H1 (cell line): ENCODE data around the gene SLC25A21. TPM values are rescaled to one million over a fixed set of nuclear protein-coding genes. Genes with fewer than 3 reads are reported as not detected.

ENCODE experiments used
- CTCF ChIA-PET: fragments of 300-600 bp; sonication (Branson Sonifier 250); formaldehyde crosslinking; loops from one replicate; lab custom pipeline; 2021; ENCODE audit not compliant: partially characterized antibody; lab: Charles Lee
- POLR2A ChIA-PET: fragments of 300-600 bp; sonication (Branson Sonifier 250); formaldehyde crosslinking; loops from one replicate; lab custom pipeline; 2021; ENCODE audit warnings: inconsistent platforms; ENCODE audit not compliant: partially characterized antibody; lab: Charles Lee
- DNase-seq, 2 experiments: peaks; one replicate each; pipeline versions ENCODE4 v3.0.0 to v3.0.0-alpha.2; 2010 to 2022; ENCODE audit warnings: low spot score in 2 of 2, low read depth in 1 of 2, mixed read lengths in 1 of 2
- FAIRE-seq: peaks from 2 replicates; lab custom pipeline; 2011; peaks lifted over from hg19 to GRCh38; lab: Jason Lieb, UNC
- H2AFZ ChIP-seq: 2 replicates; pipeline ENCODE4 v1.8.1; 2012; ENCODE audit warnings: low read length, inconsistent platforms
- H2AK5ac ChIP-seq: 2 replicates; pipeline ENCODE4 v1.6.1; 2013; ENCODE audit warnings: low read depth, low read length
- H2BK120ac ChIP-seq: replicated peaks from 2 replicates; pipeline ENCODE3; 2013; ENCODE audit warnings: low read depth, low read length, inconsistent platforms
- H2BK12ac ChIP-seq: 2 replicates; pipeline ENCODE4 v1.6.1; 2013; ENCODE audit warnings: low read depth, low read length
- H2BK15ac ChIP-seq: 2 replicates; pipeline ENCODE4 v1.6.1; 2013; ENCODE audit warnings: low read length
- H2BK20ac ChIP-seq: 2 replicates; pipeline ENCODE4 v1.6.1; 2013; ENCODE audit warnings: low read length
- H2BK5ac ChIP-seq: 2 replicates; pipeline ENCODE4 v1.6.1; 2013; ENCODE audit warnings: low read depth, low read length
- H3K14ac ChIP-seq: 2 replicates; pipeline ENCODE4 v1.6.1; 2013; ENCODE audit warnings: inconsistent platforms; ENCODE audit not compliant: insufficient read length
- H3K18ac ChIP-seq: 2 replicates; pipeline ENCODE4 v1.6.1; 2013; ENCODE audit warnings: low read length; ENCODE audit errors: extremely low read depth
- H3K23ac ChIP-seq: 2 replicates; pipeline ENCODE4 v1.6.1; 2013; ENCODE audit warnings: inconsistent platforms; ENCODE audit not compliant: insufficient read length
- H3K23me2 ChIP-seq: 2 replicates; pipeline ENCODE4 v1.6.1; 2013; ENCODE audit warnings: low read depth, low read length
- H3K27ac ChIP-seq: 2 replicates; pipeline ENCODE4 v1.6.1; 2011; ENCODE audit warnings: low read depth, low read length, inconsistent platforms
- H3K27me3 ChIP-seq, 4 experiments: replicated peaks in 1 of 4; 1 replicate in 1 of 4; 2 replicates in 3 of 4; pipeline versions ENCODE4 v1.6.1 to v1.8.1; 2011 to 2013; ENCODE audit warnings: low read length in 3 of 4, mild to moderate bottlenecking in 3 of 4, inconsistent platforms in 2 of 4, mixed read lengths in 2 of 4, moderate library complexity in 1 of 4; ENCODE audit not compliant: control insufficient read depth in 3 of 4, insufficient read depth in 3 of 4; ENCODE audit errors: extremely low read depth in 1 of 4
- H3K36me3 ChIP-seq, 4 experiments: 2 replicates each; pipeline versions ENCODE4 v1.6.1 to v1.8.1; 2011 to 2013; ENCODE audit warnings: mild to moderate bottlenecking in 4 of 4, low read length in 3 of 4, moderate library complexity in 2 of 4, control low read depth in 1 of 4, inconsistent platforms in 1 of 4; ENCODE audit not compliant: insufficient read depth in 4 of 4, control insufficient read depth in 2 of 4
- H3K4ac ChIP-seq: replicated peaks from 2 replicates; pipeline ENCODE3; 2013; ENCODE audit warnings: low read length, low read depth, mixed read lengths, inconsistent platforms; ENCODE audit not compliant: insufficient read length
- H3K4me1 ChIP-seq, 4 experiments: replicated peaks in 1 of 4; 1 replicate in 1 of 4; 2 replicates in 3 of 4; pipeline versions ENCODE4 v1.6.1 to v1.8.1; 2011 to 2013; ENCODE audit warnings: low read length in 3 of 4, inconsistent platforms in 2 of 4, mixed read lengths in 1 of 4; ENCODE audit not compliant: insufficient read depth in 4 of 4, control insufficient read depth in 3 of 4
- H3K4me2 ChIP-seq, 2 experiments: 2 replicates each; pipeline versions ENCODE4 v1.6.1 to v1.8.1; 2011 to 2013; ENCODE audit warnings: low read depth in 2 of 2, low read length in 2 of 2, control low read depth in 1 of 2, inconsistent platforms in 1 of 2, mild to moderate bottlenecking in 1 of 2; ENCODE audit not compliant: insufficient read depth in 1 of 2
- H3K4me3 ChIP-seq, 4 experiments: fragments of 200-600, 300-600 bp in 1 of 4; sonication (generic), shearing (Covaris generic), sonication (Bioruptor Twin) in 1 of 4; 2 replicates each; pipeline versions ENCODE4 v1.5.1 to v1.8.1; 2011 to 2016; ENCODE audit warnings: low read length in 4 of 4, low read depth in 3 of 4, control low read depth in 2 of 4, inconsistent platforms in 2 of 4, mild to moderate bottlenecking in 2 of 4, mixed read lengths in 1 of 4, moderate library complexity in 1 of 4; ENCODE audit not compliant: insufficient read depth in 2 of 4; ENCODE audit errors: extremely low read depth in 1 of 4
- H3K56ac ChIP-seq: replicated peaks from 2 replicates; pipeline ENCODE3; 2013; ENCODE audit warnings: low read depth, mild to moderate bottlenecking, mixed read lengths, low read length, inconsistent platforms; ENCODE audit not compliant: insufficient read length
- H3K79me1 ChIP-seq: 2 replicates; pipeline ENCODE4 v1.6.1; 2013; ENCODE audit warnings: low read depth, low read length, control low read depth
- H3K79me2 ChIP-seq, 2 experiments: 2 replicates each; pipeline versions ENCODE4 v1.6.1 to v1.8.1; 2012 to 2013; ENCODE audit warnings: low read length in 2 of 2, mild to moderate bottlenecking in 2 of 2, inconsistent platforms in 1 of 2; ENCODE audit not compliant: insufficient read depth in 2 of 2, control insufficient read depth in 1 of 2
- H3K9ac ChIP-seq, 4 experiments: replicated peaks in 1 of 4; 1 replicate in 1 of 4; 2 replicates in 3 of 4; pipeline versions ENCODE4 v1.6.1 to v1.8.1; 2011 to 2013; ENCODE audit warnings: low read depth in 3 of 4, low read length in 3 of 4, control low read depth in 2 of 4, mild to moderate bottlenecking in 2 of 4, moderate library complexity in 2 of 4, inconsistent platforms in 1 of 4; ENCODE audit errors: extremely low read depth in 1 of 4
- H3K9me3 ChIP-seq, 2 experiments: 2 replicates each; pipeline versions ENCODE4 v1.6.1 to v1.8.1; 2012 to 2013; ENCODE audit warnings: mild to moderate bottlenecking in 2 of 2, moderate library complexity in 2 of 2, control low read depth in 1 of 2, inconsistent platforms in 1 of 2, low read depth in 1 of 2, low read length in 1 of 2, mixed read lengths in 1 of 2; ENCODE audit not compliant: insufficient read depth in 2 of 2
- H4K20me1 ChIP-seq, 2 experiments: replicated peaks in 1 of 2; 2 replicates each; pipeline versions ENCODE3 to v1.8.1; 2011 to 2013; ENCODE audit warnings: inconsistent platforms in 2 of 2, low read length in 2 of 2, mild to moderate bottlenecking in 1 of 2; ENCODE audit not compliant: insufficient read depth in 2 of 2, control insufficient read depth in 1 of 2
- H4K5ac ChIP-seq: 2 replicates; pipeline ENCODE4 v1.6.1; 2013; ENCODE audit warnings: low read length, low read depth, mixed read lengths, inconsistent platforms; ENCODE audit not compliant: insufficient read length
- H4K8ac ChIP-seq: 2 replicates; pipeline ENCODE4 v1.8.0; 2013; ENCODE audit warnings: mild to moderate bottlenecking, moderate library complexity, low read length, inconsistent platforms; ENCODE audit not compliant: insufficient read depth; ENCODE audit errors: extremely low read depth
- H4K91ac ChIP-seq: replicated peaks from 2 replicates; pipeline ENCODE3; 2013; ENCODE audit warnings: low read length, mixed read lengths, inconsistent platforms; ENCODE audit not compliant: insufficient read length
- KDM1A ChIP-seq: fragments of 200-600, 300-600 bp; sonication (generic); IDR thresholded peaks from 2 replicates; pipeline ENCODE4 v1.7.1; 2016; ENCODE audit warnings: mild to moderate bottlenecking, low read length, borderline replicate concordance
- KDM4A ChIP-seq: IDR thresholded peaks from one replicate; pipeline ENCODE4 v1.7.1; 2012; ENCODE audit warnings: low read depth, mild to moderate bottlenecking, moderate library complexity, low read length, inconsistent platforms; ENCODE audit not compliant: severe bottlenecking
- POU5F1 ChIP-seq: IDR thresholded peaks from 2 replicates; pipeline ENCODE4 v1.6.1; 2011; ENCODE audit warnings: low read depth, mild to moderate bottlenecking, low read length, moderate library complexity
- SIX5 ChIP-seq: IDR thresholded peaks from 2 replicates; pipeline ENCODE4 v1.6.1; 2011; ENCODE audit warnings: mild to moderate bottlenecking, low read depth, low read length
- TCF12 ChIP-seq: IDR thresholded peaks from 2 replicates; pipeline ENCODE4 v1.6.1; 2011; ENCODE audit warnings: low read depth, mild to moderate bottlenecking, low read length
- WGBS, 2 experiments: shearing (Covaris generic) in 1 of 2; methylation state at CpG; one replicate each; pipeline versions ENCODE4 v1.1.6 to v1.1.7; 2013 to 2015; ENCODE audit warnings: low lambda C conversion rate in 2 of 2, mixed read lengths in 2 of 2, inconsistent platforms in 1 of 2, low coverage in 1 of 2, missing lambda C conversion rate in 1 of 2; ENCODE audit not compliant: insufficient replicate concordance in 2 of 2, insufficient coverage in 1 of 2, insufficient read length in 1 of 2; ENCODE audit errors: extremely low coverage in 1 of 2, missing lambda C conversion rate in 1 of 2; 5-methylcytosine and 5-hydroxymethylcytosine counted together
- polyA plus RNA-seq, 7 experiments: library from polyadenylated mRNA; depleted of rRNA in 3 of 7; stranded (reverse) in 5 of 7; unstranded in 2 of 7; fragments of >200 nt in 5 of 7; fragments of 200-250 nt in 2 of 7; gene quantifications; 1 replicate in 5 of 7; 2 replicates in 1 of 7; 4 replicates in 1 of 7; pipeline versions ENCODE4 v1.2.1 to v1.2.3, GENCODE V29; 2011 to 2013; ENCODE audit warnings: missing spikeins in 2 of 7, mixed read lengths in 2 of 7
- total RNA-seq: library from RNA; stranded (reverse); fragmentation: NEBNext Ultra II Directional; extraction: Animal tissue kit (Norgen Biotek cat#: 25700); gene quantifications from 2 replicates; pipeline ENCODE4 v1.2.1, GENCODE V29; 2021
- TF ChIP-seq, protein P1 (sequence below), 3 experiments: IDR thresholded peaks; 1 replicate in 2 of 3; 2 replicates in 1 of 3; pipeline versions ENCODE4 v1.5.1 to v1.6.1; 2011; ENCODE audit warnings: low read length in 3 of 3, mild to moderate bottlenecking in 3 of 3, inconsistent platforms in 2 of 3, low read depth in 1 of 3, moderate library complexity in 1 of 3; ENCODE audit not compliant: insufficient read depth in 1 of 3; ENCODE audit errors: control extremely low read depth in 1 of 3

Gene SLC25A21
- total and polyA plus RNA-seq, 2 of the 8 experiments (the other 6 are each of a cell fraction or from before 2014, with no cell fraction given) = 6.9 to 15.7 TPM

DNA sequence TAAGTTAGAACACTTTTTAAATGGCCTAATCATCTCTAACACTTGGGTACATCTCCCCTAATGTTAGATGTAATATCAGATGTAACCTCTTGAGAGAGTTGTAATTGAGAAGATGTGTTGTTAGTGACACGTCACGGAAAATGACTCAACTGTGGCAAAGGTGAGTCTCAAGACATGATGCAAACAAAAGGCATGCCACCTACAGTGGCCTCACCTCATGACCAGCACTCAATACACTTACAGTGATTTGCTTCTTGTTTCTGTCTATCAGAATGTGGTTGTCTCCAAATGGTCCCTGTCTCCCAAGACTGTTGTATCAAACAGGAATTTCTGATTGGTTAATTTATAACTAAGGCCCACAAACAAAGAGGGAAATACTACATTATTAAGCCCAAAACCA lies 91.2 kb downstream of the SLC25A21 start:
- H2AFZ ChIP-seq = no peak overlapping the region
- no peak overlapping the region for H4K91ac ChIP-seq
- H2BK120ac ChIP-seq = no peak overlapping the region
- H3K23me2 ChIP-seq = no peaks in the 10 kb centered on the region
- H3K56ac ChIP-seq = no peak overlapping the region
- no peaks in the 10 kb centered on the region for H3K36me3 ChIP-seq
- no peaks in the 10 kb centered on the region for H3K79me1 ChIP-seq
- H3K23ac ChIP-seq = no peak overlapping the region
- H3K79me2 ChIP-seq = no peaks in the 10 kb centered on the region
- POLR2A ChIA-PET = no interaction called here
- H3K27me3 ChIP-seq = no peaks in the 10 kb centered on the region
- H3K4ac ChIP-seq = no peak overlapping the region
- H4K20me1 ChIP-seq = no peaks in the 10 kb centered on the region
- H2BK5ac ChIP-seq = no peak overlapping the region
- no peak overlapping the region for H2BK12ac ChIP-seq
- CTCF ChIA-PET = no interaction called here
- WGBS, 2 experiments = 76% methylated on average over 2 of the region's 2 CpGs; no CpG with 5 or more reads in 1 of the 2 experiments
- DNase-seq (no peak), FAIRE-seq (no peak)
- TF ChIP-seq POU5F1 (no peak), KDM1A (no peak), SIX5 (no peak), KDM4A (no peak), TCF12 (no peak)
- TF ChIP-seq, protein P1, sequence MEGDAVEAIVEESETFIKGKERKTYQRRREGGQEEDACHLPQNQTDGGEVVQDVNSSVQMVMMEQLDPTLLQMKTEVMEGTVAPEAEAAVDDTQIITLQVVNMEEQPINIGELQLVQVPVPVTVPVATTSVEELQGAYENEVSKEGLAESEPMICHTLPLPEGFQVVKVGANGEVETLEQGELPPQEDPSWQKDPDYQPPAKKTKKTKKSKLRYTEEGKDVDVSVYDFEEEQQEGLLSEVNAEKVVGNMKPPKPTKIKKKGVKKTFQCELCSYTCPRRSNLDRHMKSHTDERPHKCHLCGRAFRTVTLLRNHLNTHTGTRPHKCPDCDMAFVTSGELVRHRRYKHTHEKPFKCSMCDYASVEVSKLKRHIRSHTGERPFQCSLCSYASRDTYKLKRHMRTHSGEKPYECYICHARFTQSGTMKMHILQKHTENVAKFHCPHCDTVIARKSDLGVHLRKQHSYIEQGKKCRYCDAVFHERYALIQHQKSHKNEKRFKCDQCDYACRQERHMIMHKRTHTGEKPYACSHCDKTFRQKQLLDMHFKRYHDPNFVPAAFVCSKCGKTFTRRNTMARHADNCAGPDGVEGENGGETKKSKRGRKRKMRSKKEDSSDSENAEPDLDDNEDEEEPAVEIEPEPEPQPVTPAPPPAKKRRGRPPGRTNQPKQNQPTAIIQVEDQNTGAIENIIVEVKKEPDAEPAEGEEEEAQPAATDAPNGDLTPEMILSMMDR (IDR thresholded peaks at IDR 0.05; ENCODE audit: control extremely low read depth in 1 of 3, insufficient read depth in 1 of 3, low read depth in 1 of 3, low read length in 3 of 3) = no peak
- no peaks in the 10 kb centered on the region for H3K4me1 ChIP-seq
- peak overlapping the region in 1 of 4 experiments; percentile 50; a peak in 2 of 7 replicates for H3K9ac ChIP-seq
- H3K4me2 ChIP-seq = no peak overlapping the region
- H4K5ac ChIP-seq = no peak overlapping the region
- no peak overlapping the region for H2BK20ac ChIP-seq
- no peak overlapping the region for H2AK5ac ChIP-seq
- H3K27ac ChIP-seq = no peak overlapping the region
- H3K4me3 ChIP-seq = no peak overlapping the region
- no peak overlapping the region for H2BK15ac ChIP-seq
- H4K8ac ChIP-seq = no peak overlapping the region
- no peaks in the 10 kb centered on the region for H3K9me3 ChIP-seq
- no peak overlapping the region for H3K14ac ChIP-seq
- no peak overlapping the region for H3K18ac ChIP-seq
